Smooth muscle cell (in vitro differentiated cells): ENCODE data around the gene UGT3A1. TPM values are rescaled to one million over a fixed set of nuclear protein-coding genes. Genes with fewer than 3 reads are reported as not detected.

Experiments used
- DNase-seq: peaks from one replicate; lab custom pipeline; 2025; ENCODE audit not compliant: unreplicated experiment; lab: John Stamatoyannopoulos, UW
- H2AFZ ChIP-seq: fragments of 200-600 bp; sonication (generic); 2 replicates; pipeline ENCODE4 v1.6.0; 2016; ENCODE audit warnings: antibody characterized with exemption, low read depth, mild to moderate bottlenecking
- H3F3A ChIP-seq: fragments of 200-600 bp; sonication (generic); 2 replicates; pipeline ENCODE4 v1.6.0; 2017; ENCODE audit warnings: antibody characterized with exemption, low read depth
- H3K27ac ChIP-seq: fragments of 200-600 bp; sonication (generic); 2 replicates; pipeline ENCODE4 v1.5.1; 2016; ENCODE audit warnings: low read depth, mild to moderate bottlenecking
- H3K27me3 ChIP-seq: fragments of 200-600 bp; sonication (generic); 2 replicates; pipeline ENCODE4 v1.6.1; 2016; ENCODE audit warnings: low read depth, mild to moderate bottlenecking
- H3K36me3 ChIP-seq: fragments of 200-600 bp; sonication (generic); 2 replicates; pipeline ENCODE4 v1.5.1; 2016; ENCODE audit warnings: low read depth
- H3K4me1 ChIP-seq: fragments of 200-600 bp; sonication (generic); 2 replicates; pipeline ENCODE4 v1.5.1; 2016; ENCODE audit warnings: low read depth
- H3K4me2 ChIP-seq: fragments of 200-600 bp; sonication (generic); 2 replicates; pipeline ENCODE4 v1.6.0; 2016; ENCODE audit warnings: mild to moderate bottlenecking
- H3K4me3 ChIP-seq: fragments of 200-600 bp; sonication (generic); 2 replicates; pipeline ENCODE4 v1.5.1; 2016; ENCODE audit warnings: mild to moderate bottlenecking
- H3K79me2 ChIP-seq: fragments of 200-600 bp; sonication (generic); 2 replicates; pipeline ENCODE4 v1.6.0; 2016; ENCODE audit warnings: low read depth, mild to moderate bottlenecking
- H3K9ac ChIP-seq: fragments of 200-600 bp; sonication (generic); 2 replicates; pipeline ENCODE4 v1.6.0; 2016; ENCODE audit warnings: low read depth
- H3K9me3 ChIP-seq: fragments of 200-600 bp; sonication (generic); replicated peaks from 2 replicates; pipeline ENCODE4 v1.5.1; 2016; ENCODE audit warnings: low read depth
- H4K20me1 ChIP-seq: fragments of 200-600 bp; sonication (generic); 2 replicates; pipeline ENCODE4 v1.6.0; 2016; ENCODE audit warnings: low read depth
- CTCF ChIP-seq: fragments of 200-600 bp; sonication (generic); IDR thresholded peaks from 2 replicates; pipeline ENCODE4 v1.5.1; 2017; ENCODE audit warnings: borderline replicate concordance, mild to moderate bottlenecking, antibody characterized with exemption; ENCODE audit not compliant: insufficient read depth, poor library complexity, severe bottlenecking
- WGBS: methylation state at CpG from one replicate; pipeline ENCODE4 v1.1.7; 2016; ENCODE audit warnings: low lambda C conversion rate; 5-methylcytosine and 5-hydroxymethylcytosine counted together
- polyA plus RNA-seq: library from polyadenylated mRNA; unstranded; fragments of >200 nt; fragmentation: Nextera tagmentation; extraction: Ambion mirVana; gene quantifications from 2 replicates; pipeline ENCODE4 v1.2.1, GENCODE V29; 2016
- total RNA-seq: library from RNA; depleted of rRNA; stranded (reverse); fragments of >200 nt; gene quantifications from 2 replicates; pipeline ENCODE4 v1.2.3, GENCODE V29; 2014

The UGT3A1 gene
- total and polyA plus RNA-seq, 2 experiments from 2014 or later: not detected

GRCh38 chr5:36033047-36033446, 41.9 kb upstream of the UGT3A1 start:
- Histone ChIP-seq H2AFZ (no peak overlapping the region), H3K9me3 (no peaks in the 10 kb centered on the region), H3K27ac (no peak overlapping the region), H3K36me3 (no peaks in the 10 kb centered on the region), H3K9ac (no peak overlapping the region), H3K4me1 (no peaks in the 10 kb centered on the region), H3K4me3 (no peak overlapping the region), H3K4me2 (no peak overlapping the region), H3K79me2 (no peaks in the 10 kb centered on the region), H3F3A (no peaks in the 10 kb centered on the region), H3K27me3 (peaks cover 7% of the 10 kb centered on the region), H4K20me1 (no peaks in the 10 kb centered on the region)
- DNase-seq: no peak
- TF ChIP-seq CTCF: no peak

- Histone ChIP-seq H3K27ac (no peak overlapping the region), H3K4me2 (no peak overlapping the region), H2AFZ (no peak overlapping the region), H3K4me1 (no peaks in the 10 kb centered on the region), H3K9me3 (no peaks in the 10 kb centered on the region), H3K36me3 (no peaks in the 10 kb centered on the region), H4K20me1 (no peaks in the 10 kb centered on the region), H3K27me3 (peaks cover 4% of the 10 kb centered on the region), H3K9ac (no peak overlapping the region), H3F3A (no peaks in the 10 kb centered on the region), H3K79me2 (no peaks in the 10 kb centered on the region), H3K4me3 (no peak overlapping the region)
- WGBS: 83% methylated on average over 6 of the region's 6 CpGs
- no peak for TF ChIP-seq CTCF
- DNase-seq: no peak
These were observed 40.0 kb upstream of the UGT3A1 start for GRCh38 chr5:36031223-36031622.

GRCh38 chr5:36029914-36030313, 38.7 kb upstream of the UGT3A1 start:
- H3F3A ChIP-seq: no peaks in the 10 kb centered on the region
- no peak overlapping the region for H3K4me3 ChIP-seq
- no peak for DNase-seq
- TF ChIP-seq CTCF: no peak
- no peak overlapping the region for H3K27ac ChIP-seq
- WGBS: 95% methylated on average over 1 of the region's 1 CpG
- no peak overlapping the region for H3K9ac ChIP-seq
- H2AFZ ChIP-seq: no peak overlapping the region
- no peaks in the 10 kb centered on the region for H3K27me3 ChIP-seq
- no peaks in the 10 kb centered on the region for H3K79me2 ChIP-seq
- H3K4me2 ChIP-seq: no peak overlapping the region
- no peaks in the 10 kb centered on the region for H3K4me1 ChIP-seq
- H3K36me3 ChIP-seq: no peaks in the 10 kb centered on the region
- H4K20me1 ChIP-seq: no peaks in the 10 kb centered on the region
- H3K9me3 ChIP-seq: no peaks in the 10 kb centered on the region

- H3K4me3 ChIP-seq: no peak overlapping the region
- H3K79me2 ChIP-seq: no peaks in the 10 kb centered on the region
- no peak overlapping the region for H3K27ac ChIP-seq
- no peaks in the 10 kb centered on the region for H3K4me1 ChIP-seq
- H2AFZ ChIP-seq: no peak overlapping the region
- no peak overlapping the region for H3K4me2 ChIP-seq
- H3K9me3 ChIP-seq: no peaks in the 10 kb centered on the region
- no peak overlapping the region for H3K9ac ChIP-seq
- no peaks in the 10 kb centered on the region for H3F3A ChIP-seq
- WGBS: 67% methylated on average over 5 of the region's 5 CpGs
- DNase-seq: no peak
- H4K20me1 ChIP-seq: no peaks in the 10 kb centered on the region
- H3K36me3 ChIP-seq: no peaks in the 10 kb centered on the region
- no peaks in the 10 kb centered on the region for H3K27me3 ChIP-seq
- no peak for TF ChIP-seq CTCF
These were observed 37.8 kb upstream of the UGT3A1 start for GRCh38 chr5:36028816-36029465.
